NCI-H1417 treated with DMSO at 0.1 percent for 48 hours (cell line): Measurements from ENCODE around the gene SLC6A7.

Experiments used
- DNase-seq: peaks from one replicate; lab custom pipeline; 2025; lab: John Stamatoyannopoulos, UW

Gene SLC6A7

DNA sequence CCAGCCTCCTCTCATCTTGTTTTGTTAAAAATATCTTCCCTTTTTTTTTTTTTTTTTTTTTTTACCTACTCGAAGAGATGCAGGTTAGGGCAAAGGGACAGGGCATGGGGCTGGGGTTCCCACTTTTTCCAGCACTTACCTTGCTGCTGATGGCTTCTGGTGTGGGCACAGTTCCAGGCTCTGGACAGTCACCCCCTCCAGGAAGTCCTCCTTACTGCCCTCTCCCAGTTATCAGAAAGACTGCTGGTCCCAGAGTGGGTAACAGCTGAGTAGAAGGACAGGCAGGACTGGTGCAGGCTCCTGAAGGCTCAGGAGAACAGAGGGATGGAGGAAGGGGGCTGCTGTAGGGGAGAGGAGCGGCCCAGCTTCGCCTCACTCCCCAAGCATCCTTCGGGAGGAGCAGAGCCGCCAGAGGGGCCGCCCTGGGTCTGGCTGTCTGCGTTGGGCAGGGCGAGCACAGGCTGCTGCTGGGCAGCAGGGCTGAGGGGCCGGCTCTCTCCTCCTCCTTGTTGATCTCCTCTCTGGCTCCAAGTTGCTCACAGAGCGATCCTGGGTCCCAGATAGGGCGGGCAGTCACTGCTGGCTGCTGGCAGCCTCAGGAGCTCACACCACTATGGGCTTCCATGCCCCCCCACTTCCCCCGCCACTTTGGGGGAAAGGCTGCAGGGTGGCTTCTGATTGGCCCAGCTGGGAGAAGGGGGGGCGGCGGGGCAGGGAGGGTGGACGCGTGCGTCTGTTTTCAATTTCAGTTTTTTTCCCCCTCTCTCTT, 34.4 kb upstream of the SLC6A7 start, which contains the start of gene PDGFRB:
Gene PDGFRB (minus strand): TSS at position 588 of the 769 bp plus-strand sequence. CDS start 18,798 bp downstream, outside the sequence.
- DNase-seq: no peak

DNA sequence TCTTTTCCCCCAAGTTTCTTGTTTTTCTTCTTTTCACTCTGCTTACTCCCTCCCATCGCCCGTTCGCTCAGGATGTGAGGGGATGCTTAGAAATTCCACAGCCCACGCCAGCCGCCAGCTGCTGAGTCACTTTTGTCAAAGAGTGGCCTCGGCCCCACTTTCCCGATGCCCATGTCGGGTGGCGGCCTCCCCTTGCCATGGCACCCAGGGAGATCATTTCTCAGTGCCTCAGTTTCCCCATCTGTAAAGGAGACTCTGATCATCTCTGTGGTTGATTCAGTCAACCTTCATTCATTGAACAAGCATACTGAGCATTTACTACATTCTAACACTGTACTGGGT, 33.9 kb upstream of the SLC6A7 start:
- no peak for DNase-seq

DNA sequence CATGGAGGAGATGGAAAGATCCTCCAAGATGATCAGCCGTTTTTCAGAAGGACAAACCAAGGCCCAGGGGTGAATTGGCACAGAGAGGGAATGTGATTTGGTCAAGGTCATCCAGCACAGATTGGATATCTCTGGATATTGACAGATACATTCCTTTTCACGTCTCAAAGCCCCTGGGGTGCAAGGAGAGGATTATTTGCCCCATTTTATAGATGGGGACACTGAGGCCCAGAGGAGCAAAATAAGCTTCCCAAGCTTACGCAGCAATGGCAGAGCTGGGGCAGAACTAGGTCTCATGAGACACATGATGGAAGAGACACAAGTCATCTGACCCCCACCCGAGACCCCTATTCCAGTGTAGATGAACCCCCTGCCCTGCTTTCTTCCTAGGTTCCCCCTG, 33.3 kb upstream of the SLC6A7 start:
- DNase-seq: no peak

DNA sequence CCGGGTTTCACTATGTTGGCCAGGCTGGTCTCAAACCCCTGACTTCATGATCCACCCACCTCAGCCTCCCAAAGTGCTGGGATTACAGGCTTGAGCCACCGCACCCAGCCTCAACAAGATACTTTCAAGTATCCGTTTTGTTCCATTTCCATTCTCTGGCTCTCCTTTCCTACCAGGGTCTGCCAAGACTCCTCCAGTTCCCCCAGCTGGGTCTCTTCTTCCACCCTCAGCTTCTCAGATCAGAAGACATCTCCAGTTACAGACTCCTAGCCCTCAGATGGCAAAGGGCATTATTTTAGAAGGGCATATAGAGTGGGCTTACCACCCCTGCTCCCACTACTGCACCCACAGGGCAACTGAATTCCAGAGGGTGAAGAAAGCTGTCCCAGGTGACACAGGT, 32.7 kb upstream of the SLC6A7 start:
- DNase-seq: no peak

DNA sequence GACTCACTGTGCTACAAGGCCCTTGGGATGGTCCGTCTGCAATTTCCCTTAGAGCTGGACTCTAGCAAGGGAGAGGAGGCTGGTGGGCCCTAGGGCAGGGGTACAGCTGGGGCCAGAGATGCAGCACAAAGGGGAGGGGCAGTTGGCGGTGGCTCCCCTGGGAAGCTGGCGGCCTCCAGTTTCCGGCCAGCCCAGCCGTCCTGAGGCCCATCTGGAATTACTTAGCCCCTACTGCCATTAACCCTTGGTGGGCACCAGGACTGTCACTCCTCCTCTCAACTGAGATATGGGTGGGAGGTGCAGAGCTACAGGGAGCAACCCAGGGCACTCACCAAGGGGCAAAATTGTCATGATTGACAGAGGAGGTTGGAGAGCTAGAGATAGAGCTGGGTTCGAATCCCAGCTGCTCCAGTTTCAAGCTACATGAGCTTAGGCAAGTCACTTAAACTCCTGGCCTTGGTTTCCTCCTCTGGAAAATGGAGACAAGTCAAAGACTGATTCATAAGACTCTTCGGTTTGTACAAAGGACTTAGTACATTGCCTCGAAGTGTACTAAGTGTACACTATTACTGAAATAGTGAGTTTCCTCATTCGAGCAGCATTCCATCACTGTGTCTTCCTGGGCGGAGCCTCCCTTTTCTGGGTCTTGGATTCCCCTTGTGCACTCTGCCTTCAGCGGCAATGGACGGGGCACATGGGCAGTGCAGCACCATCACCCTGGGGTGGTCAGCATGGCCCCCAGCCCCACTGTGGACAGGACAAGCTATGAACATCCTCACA, 31.5 kb upstream of the SLC6A7 start:
- DNase-seq: no peak

DNA sequence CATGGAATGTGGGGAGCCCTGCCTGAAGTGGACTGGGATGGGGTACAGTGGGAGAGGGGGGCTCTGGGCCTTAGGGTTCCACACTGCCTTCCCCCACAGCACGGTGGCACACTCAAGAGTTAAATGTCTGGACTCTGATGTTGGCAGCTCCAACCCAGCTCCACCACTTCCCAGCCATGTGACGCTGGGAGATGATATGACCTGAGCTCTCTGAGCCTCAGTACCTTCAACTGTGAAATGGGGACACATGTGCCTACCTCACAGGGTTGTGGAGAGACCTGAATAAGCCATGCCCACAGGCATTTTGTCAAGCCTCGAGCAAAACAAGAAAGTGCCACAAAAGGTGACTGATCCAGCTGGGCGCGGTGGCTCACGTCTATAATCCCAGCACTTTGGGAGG, 30.8 kb upstream of the SLC6A7 start:
- no peak for DNase-seq

DNA sequence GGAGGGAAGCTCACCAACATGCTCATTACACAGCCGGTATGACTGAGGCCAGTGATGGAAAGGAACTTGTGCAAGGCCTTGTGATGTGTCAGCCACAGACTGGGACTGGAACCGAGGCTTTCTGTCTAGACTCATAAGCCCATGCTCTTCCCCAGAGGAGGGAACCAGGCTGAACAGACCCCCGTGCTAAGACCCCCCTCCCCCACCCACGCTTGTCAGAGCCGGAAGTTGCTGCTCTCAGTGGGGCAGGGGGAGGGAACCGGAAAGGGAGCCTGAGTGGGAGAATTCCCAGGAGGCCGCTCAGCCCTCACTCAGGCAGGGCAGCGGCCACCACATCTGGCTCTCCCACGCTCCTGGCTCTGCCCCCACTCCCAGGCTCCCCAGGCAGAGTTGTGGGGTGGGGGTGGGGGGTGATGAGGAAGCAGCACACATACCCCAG, 30.1 kb upstream of the SLC6A7 start:
- no peak for DNase-seq

DNA sequence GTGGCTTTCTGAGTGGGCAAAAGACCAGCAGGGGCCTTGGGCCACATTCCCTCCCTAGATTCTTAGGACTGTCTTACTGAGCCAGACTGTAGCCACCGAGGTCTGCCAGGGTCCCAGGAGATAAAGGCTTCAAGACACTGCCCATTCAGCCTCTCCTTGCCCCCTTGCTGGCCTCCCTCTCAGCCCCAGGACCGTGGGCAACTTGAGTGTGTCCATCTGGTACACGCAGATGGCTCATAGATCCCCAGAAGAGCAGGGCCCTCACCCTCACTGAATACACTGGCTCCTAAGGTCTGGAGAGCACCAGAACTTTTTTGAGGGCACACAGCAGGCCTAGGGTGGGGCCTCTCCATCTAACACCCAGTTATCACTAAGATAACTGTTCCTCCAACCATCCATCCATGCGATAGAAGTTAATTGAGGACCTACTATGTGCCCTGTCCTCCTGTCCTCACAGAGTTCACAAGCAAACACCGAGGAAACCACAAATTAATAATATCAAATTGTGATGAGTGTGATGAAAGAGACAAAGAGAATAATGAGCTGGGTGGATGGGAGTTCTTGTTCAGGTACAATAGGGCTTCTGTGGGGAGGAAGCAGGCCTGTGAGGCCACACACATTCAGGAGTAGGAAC, 29.3 kb upstream of the SLC6A7 start:
- no peak for DNase-seq

DNA sequence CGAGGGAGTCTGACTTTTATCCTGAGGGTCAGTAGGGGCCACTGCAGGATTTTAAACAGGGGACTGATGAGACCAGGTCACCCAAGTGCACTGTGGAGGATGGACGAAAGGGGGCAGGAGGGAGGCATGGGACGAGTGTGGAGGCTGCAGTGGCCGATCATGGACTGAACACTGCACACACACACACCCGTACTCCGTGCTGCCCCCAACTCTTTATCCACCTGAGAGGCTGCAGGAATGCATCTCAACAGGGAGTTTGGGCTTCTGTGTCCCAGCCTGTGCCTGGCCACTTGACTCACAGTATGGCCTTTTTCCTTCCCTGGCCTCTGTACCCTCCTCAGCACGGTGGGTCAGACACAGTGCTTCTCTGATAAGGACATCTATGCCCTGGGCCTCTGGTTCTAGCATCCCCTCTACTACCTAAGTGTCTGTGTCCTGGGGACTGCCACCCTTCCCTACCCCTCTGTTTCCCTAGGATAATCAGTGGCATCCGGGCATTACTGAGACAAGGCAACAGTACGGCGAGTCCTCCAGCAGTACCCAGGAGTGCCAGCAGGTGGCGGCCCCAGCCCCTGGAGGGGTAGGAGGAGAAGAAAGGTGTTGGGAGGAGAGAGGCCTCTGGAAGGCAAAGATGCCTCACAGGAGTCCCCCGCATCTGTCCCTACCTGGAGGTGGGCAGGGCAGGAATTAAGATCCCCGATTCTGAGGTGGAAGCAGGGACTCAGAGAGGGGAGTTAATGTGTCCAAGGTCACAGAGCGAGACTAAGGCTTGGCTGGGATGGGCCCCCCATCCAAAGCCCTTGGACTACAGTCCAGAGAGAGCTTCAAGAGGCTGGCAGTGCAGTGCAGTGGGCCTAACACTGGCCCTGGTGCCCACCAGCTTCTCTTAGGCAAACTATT, 28.4 kb upstream of the SLC6A7 start:
- DNase-seq: no peak

DNA sequence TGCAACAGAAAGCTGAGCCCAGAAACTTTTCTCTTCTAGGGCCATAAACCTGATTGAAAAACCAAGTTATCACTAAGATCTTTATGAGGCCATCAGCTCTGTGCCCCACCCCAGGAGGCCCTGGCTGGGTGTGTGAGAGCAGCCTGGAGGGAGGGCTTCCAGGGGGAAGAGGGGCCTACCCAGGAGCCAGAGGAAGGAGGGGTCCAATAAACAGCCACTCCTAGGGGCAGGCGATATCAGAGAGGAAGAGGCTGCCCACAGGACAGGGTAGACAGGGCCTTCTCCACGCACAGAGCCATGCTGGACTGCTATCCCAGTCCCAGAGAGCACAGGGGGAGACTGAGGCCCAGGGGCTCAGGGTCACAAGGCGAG, 27.7 kb upstream of the SLC6A7 start:
- no peak for DNase-seq

DNA sequence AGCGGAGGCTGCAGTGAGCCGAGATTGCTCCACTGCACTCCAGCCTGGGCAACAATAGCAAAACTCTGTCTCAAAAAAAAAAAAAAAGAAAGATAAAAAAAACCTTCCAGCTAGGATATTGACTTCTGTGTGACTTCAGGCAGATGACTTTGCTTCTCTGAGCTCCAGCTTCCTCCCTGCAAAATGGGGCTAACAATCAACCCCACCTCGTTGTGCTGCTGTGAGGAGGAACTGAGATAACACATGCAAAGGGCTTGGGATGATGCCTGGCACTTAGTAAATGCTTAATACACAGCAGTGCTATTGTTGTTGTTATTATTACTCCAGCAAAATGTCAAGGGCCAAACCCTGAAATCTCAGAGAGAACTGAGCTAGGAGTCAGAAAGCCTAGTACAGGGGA, 26.8 kb upstream of the SLC6A7 start:
- no peak for DNase-seq

DNA sequence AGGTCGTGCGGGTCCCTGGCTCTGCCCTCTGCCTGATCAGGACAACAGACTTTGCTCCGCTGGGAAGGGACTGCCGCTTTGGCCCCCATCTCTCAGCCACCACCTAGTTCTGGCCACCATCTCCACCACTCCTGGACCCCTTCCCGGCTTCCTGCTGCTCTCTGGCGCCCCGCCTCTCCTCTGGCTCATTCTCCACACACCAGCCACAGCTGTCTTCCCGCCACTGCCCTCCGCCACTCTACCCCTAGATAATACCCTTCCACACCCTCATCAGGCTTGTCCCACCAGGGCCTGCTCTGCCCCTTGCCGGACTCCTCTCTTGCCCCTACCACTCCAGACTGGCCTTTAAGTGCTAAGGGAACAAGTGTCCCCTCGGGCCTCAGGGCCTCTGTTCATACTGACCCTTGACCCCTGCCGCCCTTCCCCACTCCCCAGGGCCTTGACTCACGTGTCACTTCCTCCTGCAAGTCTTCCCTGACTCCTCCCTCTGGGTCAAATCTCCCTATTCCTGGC, 26.3 kb upstream of the SLC6A7 start:
- no peak for DNase-seq

DNA sequence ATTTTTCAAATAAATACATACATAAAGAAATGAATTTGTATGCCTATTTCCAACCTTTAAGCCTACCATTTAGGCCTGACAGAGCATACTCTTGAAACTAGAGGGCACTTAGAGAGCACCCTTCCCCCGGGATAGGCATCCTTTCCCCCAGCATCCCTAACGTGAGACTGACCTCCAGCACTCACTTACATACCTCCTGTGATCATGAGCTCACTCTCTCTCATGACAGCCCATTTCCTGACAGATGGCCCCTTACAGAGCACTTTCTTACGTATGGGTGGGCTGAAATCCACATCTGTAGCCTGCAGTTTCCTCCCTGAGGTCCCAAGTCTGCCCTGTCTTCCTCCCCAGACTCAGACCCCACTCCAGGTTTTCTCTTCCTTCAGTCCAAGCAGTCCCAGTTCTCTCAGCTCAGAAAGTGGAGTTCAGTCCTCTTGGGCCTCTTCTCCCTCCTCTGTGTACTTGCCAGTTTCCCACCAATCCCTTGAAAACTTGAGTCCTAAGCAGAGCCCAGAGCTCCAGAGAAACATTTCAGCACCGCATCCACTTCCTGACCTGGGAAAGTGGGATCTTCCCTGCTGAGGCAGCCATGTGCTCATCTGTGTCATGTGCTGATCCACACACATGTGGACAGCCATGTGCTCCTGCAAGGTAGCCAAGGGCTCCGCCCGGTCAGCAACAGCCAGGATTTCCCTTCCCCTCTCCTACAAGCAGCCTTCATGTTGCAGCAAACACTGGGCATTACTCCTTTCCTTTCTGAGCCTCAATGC, 25.5 kb upstream of the SLC6A7 start:
- no peak for DNase-seq

DNA sequence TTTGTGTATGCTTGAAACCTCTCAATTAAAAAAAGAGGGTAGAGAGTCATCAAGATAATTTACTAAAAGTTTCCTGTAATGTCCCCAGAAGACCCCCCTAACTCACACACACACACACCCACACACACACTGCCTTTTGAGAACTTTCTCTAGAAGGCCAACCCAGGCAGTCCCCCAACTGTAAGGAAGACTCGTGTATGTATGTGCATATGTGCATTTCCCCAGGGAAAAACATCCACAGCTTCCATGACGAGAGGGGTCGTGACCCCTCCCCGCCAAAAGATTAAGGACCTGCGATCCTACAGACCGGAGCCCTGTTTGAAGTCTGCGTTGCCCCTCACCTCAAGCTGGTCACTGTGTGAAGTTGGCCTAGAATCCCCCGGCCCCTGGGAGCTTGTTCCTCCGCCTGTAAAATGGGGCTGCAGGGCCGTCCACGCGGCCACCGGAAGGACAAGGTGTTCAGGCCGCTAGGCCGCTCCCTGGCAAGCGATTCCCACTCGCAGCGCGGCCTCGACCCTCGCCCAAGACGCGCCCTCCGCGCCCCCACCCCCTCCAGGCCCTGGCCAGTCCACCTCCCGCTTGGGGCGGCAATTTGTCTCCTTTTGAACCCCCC, 23.7 kb upstream of the SLC6A7 start:
- no peak for DNase-seq

DNA sequence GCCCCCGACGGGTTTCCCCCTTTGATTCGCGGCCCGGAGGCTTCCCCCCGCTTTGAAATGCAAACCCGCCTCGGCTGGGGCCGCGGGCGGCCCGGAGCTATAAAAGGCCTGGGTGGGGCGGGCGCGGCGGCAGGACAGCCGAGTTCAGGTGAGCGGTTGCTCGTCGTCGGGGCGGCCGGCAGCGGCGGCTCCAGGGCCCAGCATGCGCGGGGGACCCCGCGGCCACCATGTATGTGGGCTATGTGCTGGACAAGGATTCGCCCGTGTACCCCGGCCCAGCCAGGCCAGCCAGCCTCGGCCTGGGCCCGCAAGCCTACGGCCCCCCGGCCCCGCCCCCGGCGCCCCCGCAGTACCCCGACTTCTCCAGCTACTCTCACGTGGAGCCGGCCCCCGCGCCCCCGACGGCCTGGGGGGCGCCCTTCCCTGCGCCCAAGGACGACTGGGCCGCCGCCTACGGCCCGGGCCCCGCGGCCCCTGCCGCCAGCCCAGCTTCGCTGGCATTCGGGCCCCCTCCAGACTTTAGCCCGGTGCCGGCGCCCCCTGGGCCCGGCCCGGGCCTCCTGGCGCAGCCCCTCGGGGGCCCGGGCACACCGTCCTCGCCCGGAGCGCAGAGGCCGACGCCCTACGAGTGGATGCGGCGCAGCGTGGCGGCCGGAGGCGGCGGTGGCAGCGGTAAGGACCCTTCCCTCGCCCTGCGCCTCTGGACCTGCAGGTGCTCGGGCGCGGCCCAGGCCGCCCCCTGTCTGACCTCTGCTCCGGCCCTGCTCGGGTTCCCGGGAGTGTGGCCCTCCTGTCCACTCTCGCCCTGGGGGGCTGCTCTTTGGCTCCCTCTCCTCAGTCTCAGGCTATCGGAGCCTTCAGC, 23.0 kb upstream of the SLC6A7 start, which contains the start of gene CDX1:
Gene CDX1 (plus strand): TSS at position 129 of the 862 bp plus-strand sequence. CDS start 99 bp downstream, at position 228.
- DNase-seq: no peak

DNA sequence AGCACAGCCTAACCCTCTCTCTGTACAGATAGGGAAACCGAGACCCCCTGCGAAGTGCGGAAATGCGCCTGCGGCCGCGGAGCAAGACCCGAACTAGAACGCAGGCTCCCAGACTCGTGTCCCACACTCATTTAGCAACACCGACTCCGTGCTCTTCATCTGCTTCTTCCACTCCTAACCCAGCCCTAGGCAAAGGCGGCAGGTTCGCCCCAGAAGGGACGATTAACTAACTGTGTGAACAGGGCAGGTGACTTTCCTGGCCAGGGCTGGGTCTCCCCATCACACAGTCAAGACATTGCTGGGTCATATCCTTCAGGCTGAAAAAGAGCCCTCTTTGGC, 22.4 kb upstream of the SLC6A7 start:
- no peak for DNase-seq

DNA sequence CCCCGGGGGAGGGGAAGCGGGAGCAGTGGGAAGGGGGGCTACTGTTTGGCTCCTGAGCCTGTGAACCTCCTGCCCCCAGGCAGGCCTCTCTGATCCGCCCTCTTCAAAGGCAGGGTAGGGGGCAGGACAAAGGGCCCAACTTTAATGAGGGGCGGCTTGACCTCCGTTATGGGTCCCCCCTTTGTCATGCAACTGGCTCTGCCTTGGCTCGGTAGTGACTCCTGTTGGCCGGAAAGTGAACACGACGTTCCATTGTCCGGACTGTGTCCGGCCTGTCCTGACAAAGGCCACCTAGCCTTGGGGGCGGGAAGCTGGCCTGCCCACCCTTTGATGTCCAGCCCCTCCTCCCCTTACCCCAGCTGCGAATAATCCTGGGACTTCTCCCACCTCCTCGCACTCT, 22.0 kb upstream of the SLC6A7 start:
- no peak for DNase-seq

DNA sequence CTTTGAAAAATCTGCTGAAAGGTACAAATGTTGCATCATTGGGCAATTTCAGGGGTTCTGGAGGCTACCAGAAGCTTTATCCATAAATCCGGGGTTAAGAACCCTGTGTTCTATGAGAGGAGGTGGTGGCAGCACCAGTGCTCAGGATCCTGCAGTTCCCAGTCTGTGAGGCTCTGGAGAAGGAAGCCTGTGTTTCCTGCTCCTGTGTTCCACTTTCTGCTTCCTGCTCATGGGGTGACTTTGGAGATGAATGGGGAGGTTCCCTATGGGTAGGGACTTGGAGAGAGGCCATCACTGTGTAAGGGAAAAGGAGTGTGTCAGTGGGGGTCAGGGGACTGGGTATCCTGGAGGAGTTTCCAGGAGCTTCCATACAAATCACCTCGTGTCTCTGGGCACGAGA, 21.0 kb upstream of the SLC6A7 start:
- no peak for DNase-seq

DNA sequence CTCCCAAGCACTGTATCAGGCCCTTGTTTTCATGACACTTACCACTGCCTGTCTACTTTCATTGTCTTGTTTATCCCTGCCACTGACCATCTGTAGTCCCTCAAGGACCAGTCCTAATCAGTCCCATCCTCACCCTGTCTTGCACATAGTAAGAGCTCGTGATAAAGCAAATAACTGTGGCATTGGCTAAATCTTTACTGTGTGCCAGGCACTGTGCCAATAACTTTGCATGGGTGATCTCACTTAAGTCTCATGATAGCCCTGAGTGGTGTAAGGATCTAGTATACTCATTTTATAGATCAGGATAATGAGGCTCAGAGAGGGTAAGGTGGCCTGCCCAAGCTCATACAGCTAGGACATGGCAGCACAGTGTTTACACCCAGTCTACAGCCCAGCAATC, 17.7 kb upstream of the SLC6A7 start:
- DNase-seq: no peak

DNA sequence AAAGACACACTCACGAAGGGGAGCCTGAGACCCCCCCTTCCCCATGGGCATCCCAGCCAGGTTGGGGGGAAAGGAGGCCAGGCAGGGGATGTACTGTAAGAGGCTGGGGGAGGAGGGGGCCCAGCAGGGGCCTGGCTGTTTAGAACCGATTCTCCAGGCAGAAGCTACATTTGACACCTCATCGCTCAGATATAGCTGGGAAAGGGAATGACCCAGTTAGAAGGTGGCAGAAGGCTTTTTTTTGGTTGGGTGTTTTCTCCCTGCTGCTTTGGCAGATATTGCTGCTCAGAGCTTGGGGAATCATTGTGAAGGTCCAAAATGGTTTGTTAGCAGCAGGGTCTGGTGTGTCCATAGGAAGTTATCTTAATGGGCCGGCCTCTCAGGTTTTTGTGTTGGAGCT, 17.3 kb upstream of the SLC6A7 start:
- no peak for DNase-seq
